HUES64 (cell line): ENCODE measurements around the gene C13orf46.

Source experiments
- H3K27ac ChIP-seq: 2 replicates; pipeline ENCODE4 v1.7.0; 2013; ENCODE audit warnings: low read depth, low read length, inconsistent platforms
- H3K27me3 ChIP-seq: 2 replicates; pipeline ENCODE4 v1.6.1; 2013; ENCODE audit warnings: mild to moderate bottlenecking, low read length; ENCODE audit not compliant: insufficient read depth
- H3K36me3 ChIP-seq: 2 replicates; pipeline ENCODE4 v1.6.1; 2013; ENCODE audit warnings: mild to moderate bottlenecking, low read length; ENCODE audit not compliant: insufficient read depth
- H3K4me1 ChIP-seq: 2 replicates; pipeline ENCODE4 v1.6.1; 2013; ENCODE audit warnings: mild to moderate bottlenecking, low read length, moderate library complexity; ENCODE audit not compliant: insufficient read depth
- H3K4me3 ChIP-seq: 2 replicates; pipeline ENCODE4 v1.5.1; 2013; ENCODE audit warnings: mild to moderate bottlenecking, low read length, moderate library complexity
- H3K9ac ChIP-seq: 2 replicates; pipeline ENCODE4 v1.6.1; 2013; ENCODE audit warnings: mild to moderate bottlenecking, low read depth, low read length
- H3K9me3 ChIP-seq: 2 replicates; pipeline ENCODE4 v1.6.1; 2013; ENCODE audit warnings: low read depth, low read length; ENCODE audit not compliant: insufficient read depth
- WGBS: fragments of 150-250, 120-280 bp; methylation state at CpG from one replicate; pipeline ENCODE4 v1.1.7; 2013; ENCODE audit warnings: missing lambda C conversion rate; 5-methylcytosine and 5-hydroxymethylcytosine counted together

Gene C13orf46

GRCh38 chr13:113967206-113967720 lies 6.6 kb downstream of the C13orf46 start:
- Histone ChIP-seq H3K27ac (no peak overlapping the region), H3K9me3 (peaks cover 25% of the 10 kb centered on the region), H3K9ac (no peak overlapping the region), H3K4me3 (no peak overlapping the region), H3K36me3 (no peaks in the 10 kb centered on the region), H3K27me3 (no peaks in the 10 kb centered on the region), H3K4me1 (no peaks in the 10 kb centered on the region)
- WGBS = 93% methylated on average over 8 of the region's 9 CpGs

- H3K27me3 ChIP-seq = no peaks in the 10 kb centered on the region
- no peaks in the 10 kb centered on the region for H3K4me1 ChIP-seq
- H3K36me3 ChIP-seq = no peaks in the 10 kb centered on the region
- no peak overlapping the region for H3K9ac ChIP-seq
- H3K4me3 ChIP-seq = no peak overlapping the region
- 93% methylated on average over 5 of the region's 5 CpGs for WGBS
- H3K27ac ChIP-seq = no peak overlapping the region
- H3K9me3 ChIP-seq = peaks cover 32% of the 10 kb centered on the region
Observed at GRCh38 chr13:113965968-113966884, 7.7 kb downstream of the C13orf46 start.

- peaks cover 40% of the 10 kb centered on the region for H3K9me3 ChIP-seq
- no peak overlapping the region for H3K9ac ChIP-seq
- H3K27ac ChIP-seq = no peak overlapping the region
- H3K36me3 ChIP-seq = no peaks in the 10 kb centered on the region
- H3K27me3 ChIP-seq = no peaks in the 10 kb centered on the region
- no peaks in the 10 kb centered on the region for H3K4me1 ChIP-seq
- no peak overlapping the region for H3K4me3 ChIP-seq
- WGBS = 96% methylated on average over 2 of the region's 2 CpGs
Observed at GRCh38 chr13:113965383-113965874, 8.4 kb downstream of the C13orf46 start.

- no peaks in the 10 kb centered on the region for H3K4me1 ChIP-seq
- no peaks in the 10 kb centered on the region for H3K27me3 ChIP-seq
- H3K4me3 ChIP-seq = no peak overlapping the region
- peaks cover 48% of the 10 kb centered on the region for H3K9me3 ChIP-seq
- H3K9ac ChIP-seq = no peak overlapping the region
- WGBS = 89% methylated on average over 18 of the region's 21 CpGs
- H3K36me3 ChIP-seq = no peaks in the 10 kb centered on the region
- no peak overlapping the region for H3K27ac ChIP-seq
Observed at GRCh38 chr13:113964251-113964995, 9.5 kb downstream of the C13orf46 start.

GRCh38 chr13:113963376-113963775 lies 10.5 kb downstream of the C13orf46 start:
- Histone ChIP-seq H3K4me3 (no peak overlapping the region), H3K9me3 (peaks cover 54% of the 10 kb centered on the region), H3K27me3 (no peaks in the 10 kb centered on the region), H3K4me1 (no peaks in the 10 kb centered on the region), H3K9ac (no peak overlapping the region), H3K27ac (no peak overlapping the region), H3K36me3 (no peaks in the 10 kb centered on the region)
- 93% methylated on average over 16 of the region's 16 CpGs for whole genome bisulfite sequencing

GRCh38 chr13:113962975-113963374 lies 10.9 kb downstream of the C13orf46 start:
- Histone ChIP-seq H3K9me3 (peaks cover 56% of the 10 kb centered on the region), H3K36me3 (no peaks in the 10 kb centered on the region), H3K4me3 (no peak overlapping the region), H3K27me3 (no peaks in the 10 kb centered on the region), H3K4me1 (no peaks in the 10 kb centered on the region), H3K9ac (no peak overlapping the region), H3K27ac (no peak overlapping the region)
- 90% methylated on average over 17 of the region's 17 CpGs for WGBS

GRCh38 chr13:113962386-113962785 lies 11.5 kb downstream of the C13orf46 start:
- no peaks in the 10 kb centered on the region for H3K27me3 ChIP-seq
- H3K9me3 ChIP-seq = peaks cover 56% of the 10 kb centered on the region
- WGBS = 92% methylated on average over 11 of the region's 11 CpGs
- H3K36me3 ChIP-seq = no peaks in the 10 kb centered on the region
- H3K4me1 ChIP-seq = no peaks in the 10 kb centered on the region
- H3K9ac ChIP-seq = no peak overlapping the region
- no peak overlapping the region for H3K27ac ChIP-seq
- H3K4me3 ChIP-seq = no peak overlapping the region

- H3K4me3 ChIP-seq = no peak overlapping the region
- H3K27ac ChIP-seq = no peak overlapping the region
- H3K4me1 ChIP-seq = no peaks in the 10 kb centered on the region
- peaks cover 48% of the 10 kb centered on the region for H3K9me3 ChIP-seq
- H3K9ac ChIP-seq = no peak overlapping the region
- WGBS = 86% methylated on average over 6 of the region's 6 CpGs
- no peaks in the 10 kb centered on the region for H3K27me3 ChIP-seq
- H3K36me3 ChIP-seq = no peaks in the 10 kb centered on the region
Observed at GRCh38 chr13:113960276-113960948, 13.5 kb downstream of the C13orf46 start.

- Histone ChIP-seq H3K4me3 (no peak overlapping the region), H3K36me3 (no peaks in the 10 kb centered on the region), H3K9me3 (peaks cover 40% of the 10 kb centered on the region), H3K27me3 (no peaks in the 10 kb centered on the region), H3K9ac (no peak overlapping the region), H3K27ac (no peak overlapping the region), H3K4me1 (no peaks in the 10 kb centered on the region)
- WGBS = 88% methylated on average over 1 of the region's 1 CpG
Observed at GRCh38 chr13:113959198-113959597, 14.7 kb downstream of the C13orf46 start.

GRCh38 chr13:113958373-113958772 lies 15.5 kb downstream of the C13orf46 start:
- Histone ChIP-seq H3K27ac (no peak overlapping the region), H3K9me3 (peaks cover 38% of the 10 kb centered on the region)
- 94% methylated on average over 22 of the region's 22 CpGs for WGBS

More at GRCh38 chr13:113958373-113958772, 15.5 kb downstream of the C13orf46 start:
- Histone ChIP-seq H3K27me3 (no peaks in the 10 kb centered on the region), H3K9ac (no peak overlapping the region), H3K36me3 (no peaks in the 10 kb centered on the region), H3K4me1 (no peaks in the 10 kb centered on the region), H3K4me3 (no peak overlapping the region)
